Stimulated activated CD8-positive, alpha-beta memory T cell treated with anti-CD3 and anti-CD28 coated beads, Interleukin-4, amount 100 ng/mL, for 4 hours (primary cell): ENCODE measurements around the gene SLIT3.

Experiments used
- DNase-seq, 2 donors: peaks; one replicate each; pipeline ENCODE4 v3.0.0-alpha.2; 2020; ENCODE audit warnings: low read depth in 2 of 2, low spot score in 1 of 2

SLIT3 gene

DNA sequence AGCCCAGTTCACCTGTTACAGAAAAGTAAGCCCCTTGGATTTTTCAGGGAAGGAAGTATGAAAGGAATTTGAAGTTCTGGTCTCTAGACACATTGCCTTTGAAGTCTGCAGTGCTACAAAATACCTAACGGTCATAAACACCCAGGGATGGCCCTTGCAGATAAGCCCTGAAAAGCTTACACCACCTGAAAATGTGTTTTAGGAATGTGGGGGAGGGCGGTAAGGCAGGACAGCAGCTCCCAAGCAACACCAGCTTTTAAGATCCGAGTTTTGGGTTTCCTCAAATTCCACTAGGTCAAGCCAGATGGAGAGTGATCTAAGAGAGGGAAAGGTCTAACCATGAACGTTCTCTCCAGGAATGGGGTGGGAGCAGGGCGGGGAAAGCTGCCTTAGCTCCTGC lies 607.6 kb downstream of the SLIT3 start:
- DNase-seq: no peak

DNA sequence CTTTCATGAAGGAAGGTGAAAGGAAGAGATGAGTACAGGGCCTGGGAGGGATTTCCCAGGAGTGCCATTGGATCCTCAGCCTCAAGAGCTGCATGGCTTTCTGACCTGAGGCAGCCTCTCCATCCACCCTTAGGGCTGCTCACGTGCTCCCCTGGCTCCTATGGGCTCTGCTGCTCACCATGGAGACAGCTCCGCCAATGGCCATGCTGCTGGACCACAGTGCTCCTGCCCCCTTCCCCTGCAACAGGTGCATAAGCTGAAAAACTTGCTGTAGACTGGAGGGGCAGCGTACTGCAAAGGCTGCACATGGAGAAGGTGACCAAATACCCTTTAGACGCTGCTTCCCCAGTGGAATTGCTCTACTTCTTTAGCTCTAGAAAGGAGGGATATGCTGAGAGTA lies 609.0 kb downstream of the SLIT3 start:
- no peak for DNase-seq

DNA sequence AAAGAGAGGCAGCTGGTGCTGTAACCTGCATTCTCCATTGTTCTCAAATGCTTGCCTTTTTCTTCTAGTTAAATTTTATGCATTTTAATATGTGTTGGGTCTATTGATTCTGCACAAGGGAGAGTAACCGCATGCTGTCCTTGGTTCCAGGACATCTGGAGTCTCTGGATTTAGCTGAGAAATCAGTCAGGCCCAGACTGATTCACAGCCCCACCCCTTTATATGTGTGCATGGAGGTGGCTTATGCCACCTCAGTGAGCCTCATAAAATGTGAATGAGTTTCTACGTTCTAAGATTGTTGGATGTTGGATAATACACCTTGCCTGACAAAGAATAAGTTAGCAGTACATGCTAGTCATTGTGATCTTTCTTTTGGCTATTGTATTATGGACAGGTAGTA lies 611.7 kb downstream of the SLIT3 start:
- no peak for DNase-seq

DNA sequence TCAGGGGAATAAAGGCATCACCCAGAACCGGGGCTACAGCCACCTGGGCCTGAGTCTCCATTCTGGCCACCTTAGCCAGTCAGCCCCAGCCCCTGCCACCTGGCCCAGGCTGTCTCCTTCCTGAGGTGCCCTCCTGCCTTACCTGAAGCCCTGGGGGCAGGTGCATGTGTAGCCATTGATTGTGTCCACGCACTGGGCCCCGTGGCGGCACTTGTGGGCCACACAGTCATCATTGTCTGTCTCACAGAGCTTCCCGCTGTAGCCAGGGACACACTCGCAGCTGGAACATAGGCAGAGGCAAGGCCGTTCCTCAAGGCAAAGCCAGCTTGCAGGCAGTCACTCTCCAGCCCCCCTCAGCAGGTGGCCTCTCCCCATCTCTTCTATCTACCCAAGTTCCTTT lies 614.1 kb downstream of the SLIT3 start:
- DNase-seq: no peak

- DNase-seq: no peak
Observed at GRCh38 chr5:168685566-168685965, 615.4 kb downstream of the SLIT3 start.

DNA sequence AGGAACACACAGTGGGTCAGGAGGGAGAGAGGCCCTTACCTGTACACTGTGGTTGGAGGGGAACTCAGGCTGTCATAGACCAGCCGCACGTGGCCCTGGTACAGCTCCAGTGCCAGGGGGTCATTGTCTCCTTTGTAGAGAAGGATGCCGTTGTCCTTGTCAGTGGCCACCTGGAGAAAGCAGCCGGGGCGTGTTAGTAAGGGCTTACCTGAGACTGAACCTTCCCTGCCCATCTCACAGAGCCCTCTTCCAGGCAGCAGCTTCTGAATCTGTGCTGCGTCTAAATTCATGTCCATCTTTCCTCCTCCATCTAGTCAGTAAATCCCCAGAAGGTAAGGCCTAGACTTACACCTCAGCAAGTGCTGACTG lies 617.0 kb downstream of the SLIT3 start:
- DNase-seq: no peak

- no peak for DNase-seq
Observed at GRCh38 chr5:168683247-168683926, 617.6 kb downstream of the SLIT3 start.

DNA sequence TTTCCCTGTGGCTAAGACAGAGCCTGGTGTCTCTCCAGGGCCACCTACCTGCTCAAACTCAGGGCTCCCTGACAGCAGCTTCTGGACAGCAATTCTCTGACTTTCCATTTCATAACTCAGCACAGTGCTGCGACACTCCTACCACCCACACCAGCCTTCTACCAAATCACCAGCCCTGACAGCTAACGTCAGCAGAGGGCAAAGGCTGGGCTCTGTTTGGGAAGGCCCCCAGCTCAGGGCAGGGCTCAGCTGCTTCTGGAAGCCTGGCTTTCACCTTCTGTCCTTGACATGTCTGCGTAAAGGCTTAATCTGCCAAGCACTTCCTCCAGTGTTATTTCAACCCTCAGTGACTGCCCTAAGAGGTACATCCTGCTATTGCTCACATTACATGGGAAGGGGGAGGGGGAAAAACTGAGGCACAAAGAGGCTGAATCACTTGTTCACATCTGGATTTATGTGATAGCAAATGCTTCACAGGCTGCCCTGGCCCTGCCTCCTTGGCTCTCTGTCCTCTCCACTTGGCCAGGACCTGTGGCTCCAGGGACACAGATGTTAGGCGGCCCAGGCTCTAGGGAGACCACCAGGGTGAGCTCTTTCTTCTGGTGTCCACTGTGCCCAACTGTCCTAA lies 619.3 kb downstream of the SLIT3 start:
- no peak for DNase-seq

DNA sequence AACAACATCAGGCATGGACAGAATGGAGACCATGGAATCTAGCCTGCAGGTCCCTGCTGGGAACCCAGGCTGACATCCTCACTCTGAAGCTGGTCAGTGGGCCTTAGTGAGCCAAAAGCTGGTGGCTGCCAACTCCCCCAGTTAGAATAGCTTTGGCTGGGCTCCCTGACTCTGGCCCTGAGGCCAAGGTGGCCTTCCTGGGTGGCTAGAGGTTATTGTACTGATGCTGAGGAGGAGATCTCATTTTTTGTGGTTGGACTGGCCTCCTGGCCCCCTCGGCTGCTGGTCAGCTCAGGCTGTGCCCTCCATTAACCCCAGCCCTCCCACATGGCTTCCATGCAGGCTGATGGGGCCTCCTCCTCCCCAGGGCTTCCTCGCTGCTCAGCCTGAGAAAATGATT lies 620.5 kb downstream of the SLIT3 start:
- no peak for DNase-seq

DNA sequence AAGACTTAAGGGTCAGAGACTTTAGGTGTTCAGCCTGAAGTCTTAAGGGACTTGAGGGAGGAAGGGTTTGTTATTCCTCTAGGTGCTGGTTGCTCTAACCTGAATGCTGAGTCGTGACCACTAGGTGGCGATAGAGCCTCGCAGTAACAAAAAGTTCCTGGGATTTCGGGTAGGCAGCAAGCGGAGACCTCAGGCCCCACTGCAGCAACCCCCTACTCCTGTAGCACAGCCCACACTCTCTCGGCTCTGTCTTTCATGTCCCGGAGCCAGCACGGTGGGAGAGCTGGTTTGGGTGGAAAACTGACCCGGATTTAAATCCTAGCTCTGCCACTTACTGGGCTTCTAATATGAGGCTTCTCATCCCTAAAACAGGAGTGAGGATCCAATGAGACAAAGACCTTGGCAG lies 621.4 kb downstream of the SLIT3 start:
- DNase-seq: peak; percentile 14 to 33

DNA sequence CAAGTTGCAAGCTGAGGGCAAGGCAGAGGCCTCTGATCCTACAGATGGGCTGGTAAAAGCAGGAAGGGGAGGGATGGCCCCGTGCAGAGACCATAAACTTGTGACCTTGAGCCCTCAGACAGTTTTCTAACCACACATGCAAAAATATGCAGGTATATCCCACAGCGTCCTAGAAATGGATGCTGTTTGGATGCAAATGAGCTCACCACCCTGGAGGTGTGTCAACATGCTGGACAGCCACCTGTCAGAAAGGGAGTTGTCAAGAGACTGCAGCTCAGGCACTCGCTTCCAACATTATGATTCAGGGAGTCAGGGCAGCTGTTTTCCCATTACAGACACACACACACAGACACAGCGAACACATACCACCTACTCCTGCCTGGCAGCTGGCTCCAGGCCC lies 624.4 kb downstream of the SLIT3 start:
- no peak for DNase-seq

DNA sequence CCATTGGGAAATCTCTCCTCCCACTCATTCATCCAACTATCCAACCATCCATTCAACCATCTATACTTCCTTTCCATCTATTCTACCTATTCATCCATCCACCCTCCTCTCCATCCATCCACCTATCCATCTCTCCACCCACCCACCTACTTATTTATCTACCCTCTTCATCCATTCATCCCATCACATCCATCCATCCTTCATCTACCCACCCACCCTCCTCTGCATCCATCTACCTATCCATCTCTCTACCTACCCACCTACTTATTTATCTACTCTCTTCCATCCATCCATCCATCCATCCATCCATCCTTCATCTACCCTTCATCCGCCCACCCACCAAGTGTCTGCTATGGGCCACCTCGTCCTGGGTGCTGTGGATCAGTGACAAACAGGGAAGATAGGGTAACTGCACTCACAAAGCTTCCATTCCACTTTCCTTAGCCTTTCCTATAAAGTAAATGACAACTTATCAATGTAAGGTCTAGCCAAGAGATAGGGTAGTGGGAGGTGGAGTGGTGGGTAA lies 625.0 kb downstream of the SLIT3 start:
- no peak for DNase-seq

- no peak for DNase-seq
Observed at GRCh38 chr5:168674893-168675482, 626.0 kb downstream of the SLIT3 start.

- no peak for DNase-seq
Observed at GRCh38 chr5:168672888-168673287, 628.1 kb downstream of the SLIT3 start.

GRCh38 chr5:168672016-168672415 lies 628.9 kb downstream of the SLIT3 start:
- DNase-seq: no peak

DNA sequence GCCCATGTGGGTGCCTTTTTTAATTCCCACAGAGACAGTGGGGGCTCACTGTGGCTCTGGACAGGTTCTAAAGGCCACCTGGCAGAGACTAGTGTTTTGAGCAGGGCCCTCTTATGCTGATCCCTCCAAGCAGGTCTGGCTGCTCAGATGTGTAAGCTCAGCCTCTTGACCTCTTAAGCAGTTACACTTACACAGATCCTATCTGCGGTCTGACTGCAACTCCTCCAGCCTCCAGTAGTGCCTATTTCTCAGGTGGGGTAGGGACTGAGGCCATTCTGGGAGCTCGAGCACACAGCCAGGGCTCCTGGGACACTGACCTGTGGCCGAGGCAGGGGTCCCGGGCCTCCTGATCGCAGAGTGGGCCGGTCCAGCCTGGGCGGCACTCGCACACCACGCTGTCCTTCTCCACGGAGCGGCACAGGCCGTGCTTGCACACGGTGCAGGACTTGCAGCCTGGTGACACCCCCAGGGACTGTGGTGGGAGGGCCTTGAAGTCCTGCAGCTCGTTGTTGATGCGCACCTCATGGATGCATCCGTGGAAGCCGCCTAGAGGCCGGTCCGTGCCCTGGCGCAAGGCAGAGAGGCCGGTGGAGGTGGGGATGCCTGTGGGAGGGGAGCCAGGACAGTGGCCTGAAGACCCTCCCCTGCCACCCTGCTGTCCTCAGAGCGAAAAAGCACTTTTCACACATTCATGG lies 629.9 kb downstream of the SLIT3 start:
- no peak for DNase-seq

GRCh38 chr5:168669668-168670378 lies 631.1 kb downstream of the SLIT3 start:
- no peak for DNase-seq

GRCh38 chr5:168669156-168669555 lies 631.8 kb downstream of the SLIT3 start:
- DNase-seq: no peak

- DNase-seq: no peak
Observed at GRCh38 chr5:168668078-168668477, 632.9 kb downstream of the SLIT3 start.

DNA sequence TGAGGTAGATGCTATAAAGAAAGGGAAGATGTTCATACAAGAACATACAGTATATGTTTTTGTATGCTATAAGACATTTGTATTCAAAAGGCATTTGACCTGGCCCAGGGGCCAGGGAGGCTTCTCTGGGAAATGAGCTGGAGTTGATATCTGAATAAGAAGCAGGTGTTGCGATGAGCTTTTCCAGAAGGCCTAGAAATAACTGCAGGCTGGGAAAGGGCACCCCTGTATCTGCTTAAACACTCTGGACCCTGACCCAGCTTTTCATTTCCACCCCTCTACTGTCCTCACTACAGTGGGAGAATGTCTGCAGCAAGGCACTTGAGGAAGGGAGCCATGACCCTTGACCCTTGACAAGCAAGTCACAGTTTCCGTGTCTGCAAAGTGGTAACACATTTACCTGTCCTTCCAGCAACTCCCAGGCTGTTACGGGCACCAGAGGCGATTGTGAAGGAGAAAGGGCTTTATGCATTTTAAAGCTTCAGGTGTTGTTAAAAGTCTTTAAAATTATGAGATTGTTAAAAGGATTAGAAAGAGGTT lies 633.6 kb downstream of the SLIT3 start:
- DNase-seq: no peak

DNA sequence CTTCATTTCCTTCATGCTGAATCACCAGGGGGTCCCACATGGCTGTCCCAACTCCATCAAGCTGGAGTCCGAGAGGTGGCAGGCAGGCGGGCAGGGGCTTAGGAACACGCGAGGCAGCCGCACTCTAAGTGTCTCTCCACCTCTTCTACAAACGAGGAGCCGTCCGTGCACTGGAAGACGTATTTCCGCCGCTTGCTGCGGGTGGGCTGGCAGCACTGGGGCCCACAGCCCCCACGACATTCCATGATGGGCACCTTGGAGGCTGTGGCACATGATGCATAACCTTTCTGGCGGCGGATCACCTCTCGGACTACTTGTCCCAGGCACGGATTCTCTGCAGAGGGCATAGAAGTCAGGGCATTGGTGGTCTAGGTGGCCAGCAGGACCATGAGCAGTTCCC lies 634.6 kb downstream of the SLIT3 start:
- DNase-seq: no peak
